HUES6 (cell line): ENCODE data around the gene MACROD2.

Source experiments
- H3K27ac ChIP-seq: 2 replicates; pipeline ENCODE4 v1.7.0; 2013; ENCODE audit warnings: low read depth, mild to moderate bottlenecking, low read length, inconsistent platforms
- H3K27me3 ChIP-seq: 2 replicates; pipeline ENCODE4 v1.6.1; 2013; ENCODE audit warnings: low read length; ENCODE audit not compliant: control insufficient read depth, insufficient read depth
- H3K36me3 ChIP-seq: 2 replicates; pipeline ENCODE4 v1.6.1; 2013; ENCODE audit warnings: low read length; ENCODE audit not compliant: control insufficient read depth, insufficient read depth
- H3K4me1 ChIP-seq: 2 replicates; pipeline ENCODE4 v1.6.1; 2013; ENCODE audit warnings: low read length; ENCODE audit not compliant: control insufficient read depth, insufficient read depth
- H3K4me3 ChIP-seq: 2 replicates; pipeline ENCODE4 v1.5.1; 2013; ENCODE audit warnings: low read depth, low read length
- H3K9ac ChIP-seq: one replicate; pipeline ENCODE4 v1.6.1; 2013; ENCODE audit warnings: mild to moderate bottlenecking, low read length
- H3K9me3 ChIP-seq: 2 replicates; pipeline ENCODE4 v1.6.1; 2013; ENCODE audit warnings: low read depth, low read length; ENCODE audit not compliant: control insufficient read depth, insufficient read depth

The MACROD2 gene

GRCh38 chr20:15854911-15855310 lies 1859.6 kb downstream of the MACROD2 start:
- Histone ChIP-seq H3K27me3 (no peaks in the 10 kb centered on the region), H3K9ac (no peak overlapping the region), H3K4me1 (no peaks in the 10 kb centered on the region), H3K4me3 (no peak overlapping the region), H3K27ac (no peak overlapping the region), H3K9me3 (no peaks in the 10 kb centered on the region), H3K36me3 (no peaks in the 10 kb centered on the region)

- Histone ChIP-seq H3K36me3 (no peaks in the 10 kb centered on the region), H3K27ac (no peak overlapping the region), H3K9me3 (no peaks in the 10 kb centered on the region), H3K9ac (no peak overlapping the region), H3K4me3 (no peak overlapping the region), H3K4me1 (no peaks in the 10 kb centered on the region), H3K27me3 (no peaks in the 10 kb centered on the region)
Measured at GRCh38 chr20:15857173-15857784, 1862.0 kb downstream of the MACROD2 start.

GRCh38 chr20:15859061-15859460 lies 1863.7 kb downstream of the MACROD2 start:
- H3K27ac ChIP-seq, result no peak overlapping the region
- no peaks in the 10 kb centered on the region for H3K36me3 ChIP-seq
- no peaks in the 10 kb centered on the region for H3K4me1 ChIP-seq
- H3K9ac ChIP-seq, result no peak overlapping the region
- no peak overlapping the region for H3K4me3 ChIP-seq
- no peaks in the 10 kb centered on the region for H3K27me3 ChIP-seq
- no peaks in the 10 kb centered on the region for H3K9me3 ChIP-seq

- H3K36me3 ChIP-seq, result no peaks in the 10 kb centered on the region
- H3K27me3 ChIP-seq, result no peaks in the 10 kb centered on the region
- no peak overlapping the region for H3K27ac ChIP-seq
- H3K4me1 ChIP-seq, result no peaks in the 10 kb centered on the region
- H3K4me3 ChIP-seq, result no peak overlapping the region
- H3K9ac ChIP-seq, result no peak overlapping the region
- H3K9me3 ChIP-seq, result no peaks in the 10 kb centered on the region; the same call in 1 of the 2 replicates
Measured at GRCh38 chr20:15860850-15861249, 1865.5 kb downstream of the MACROD2 start.

- Histone ChIP-seq H3K4me1 (no peaks in the 10 kb centered on the region), H3K9me3 (no peaks in the 10 kb centered on the region; the same call in 1 of the 2 replicates), H3K4me3 (no peak overlapping the region), H3K27ac (no peak overlapping the region), H3K27me3 (no peaks in the 10 kb centered on the region), H3K9ac (no peak overlapping the region), H3K36me3 (no peaks in the 10 kb centered on the region)
Measured at GRCh38 chr20:15862178-15862577, 1866.9 kb downstream of the MACROD2 start.

- Histone ChIP-seq H3K4me1 (no peaks in the 10 kb centered on the region), H3K36me3 (no peaks in the 10 kb centered on the region), H3K4me3 (no peak overlapping the region), H3K9ac (no peak overlapping the region), H3K9me3 (peaks cover 5% of the 10 kb centered on the region), H3K27me3 (no peaks in the 10 kb centered on the region), H3K27ac (no peak overlapping the region)
Measured at GRCh38 chr20:15863735-15864134, 1868.4 kb downstream of the MACROD2 start.

- Histone ChIP-seq H3K9me3 (peaks cover 5% of the 10 kb centered on the region), H3K36me3 (no peaks in the 10 kb centered on the region), H3K4me1 (no peaks in the 10 kb centered on the region), H3K27ac (no peak overlapping the region), H3K4me3 (no peak overlapping the region), H3K27me3 (no peaks in the 10 kb centered on the region), H3K9ac (no peak overlapping the region)
Measured at GRCh38 chr20:15865553-15865952, 1870.2 kb downstream of the MACROD2 start.

- no peaks in the 10 kb centered on the region for H3K36me3 ChIP-seq
- peaks cover 5% of the 10 kb centered on the region for H3K9me3 ChIP-seq
- no peak overlapping the region for H3K27ac ChIP-seq
- H3K27me3 ChIP-seq, result no peaks in the 10 kb centered on the region
- H3K4me3 ChIP-seq, result no peak overlapping the region
- no peaks in the 10 kb centered on the region for H3K4me1 ChIP-seq
- H3K9ac ChIP-seq, result no peak overlapping the region
Measured at GRCh38 chr20:15866916-15867730, 1871.8 kb downstream of the MACROD2 start.

- H3K4me1 ChIP-seq, result no peaks in the 10 kb centered on the region
- H3K27me3 ChIP-seq, result no peaks in the 10 kb centered on the region
- no peak overlapping the region for H3K9ac ChIP-seq
- H3K27ac ChIP-seq, result no peak overlapping the region
- no peaks in the 10 kb centered on the region for H3K36me3 ChIP-seq
- H3K9me3 ChIP-seq, result peaks cover 5% of the 10 kb centered on the region
- no peak overlapping the region for H3K4me3 ChIP-seq
Measured at GRCh38 chr20:15867899-15868298, 1872.6 kb downstream of the MACROD2 start.

GRCh38 chr20:15875446-15875845 lies 1880.1 kb downstream of the MACROD2 start:
- Histone ChIP-seq H3K9ac (no peak overlapping the region), H3K36me3 (no peaks in the 10 kb centered on the region), H3K27ac (no peak overlapping the region), H3K4me3 (no peak overlapping the region), H3K27me3 (no peaks in the 10 kb centered on the region), H3K9me3 (0 out of 2 replicates have a peak, but pooled peaks cover 3% of the 10 kb centered on the region), H3K4me1 (no peaks in the 10 kb centered on the region)

GRCh38 chr20:15882553-15882952 lies 1887.2 kb downstream of the MACROD2 start:
- H3K9me3 ChIP-seq, result peaks cover 19% of the 10 kb centered on the region
- H3K4me3 ChIP-seq, result no peak overlapping the region
- H3K27me3 ChIP-seq, result no peaks in the 10 kb centered on the region
- H3K4me1 ChIP-seq, result no peaks in the 10 kb centered on the region
- H3K9ac ChIP-seq, result no peak overlapping the region
- no peak overlapping the region for H3K27ac ChIP-seq
- no peaks in the 10 kb centered on the region for H3K36me3 ChIP-seq
